ENCODE data around the gene LRRC70.

Gene LRRC70

GRCh38 chr5:62605638-62606037, 27.0 kb downstream of the LRRC70 start:
- no peak for TF ChIP-seq CTCF (IDR thresholded peaks at IDR 0.05; ENCODE audit: insufficient read depth, low read length, poor library complexity, severe bottlenecking)
- Histone ChIP-seq H3K27me3 (replicated peaks; ENCODE audit: control insufficient read depth, insufficient read depth, low read length) (no peaks in the 10 kb centered on the region), H3K4me3 (replicated peaks; ENCODE audit: low read depth, low read length) (no peak overlapping the region), H3K36me3 (ENCODE audit: control insufficient read depth, insufficient read depth, low read length) (no peaks in the 10 kb centered on the region; the same call in 1 of the 2 replicates)
- DNase-seq (ENCODE audit: extremely low read depth, insufficient read length): no peak

- Histone ChIP-seq H3K27me3 (replicated peaks; ENCODE audit: control insufficient read depth, insufficient read depth, low read length) (no peaks in the 10 kb centered on the region), H3K4me3 (replicated peaks; ENCODE audit: low read depth, low read length) (no peak overlapping the region), H3K36me3 (ENCODE audit: control insufficient read depth, insufficient read depth, low read length) (no peaks in the 10 kb centered on the region; the same call in 1 of the 2 replicates)
- DNase-seq (ENCODE audit: extremely low read depth, insufficient read length): no peak
- TF ChIP-seq CTCF (IDR thresholded peaks at IDR 0.05; ENCODE audit: insufficient read depth, low read length, poor library complexity, severe bottlenecking): no peak
Measured at GRCh38 chr5:62606878-62607277, 28.3 kb downstream of the LRRC70 start.

- no peak for DNase-seq (ENCODE audit: extremely low read depth, insufficient read length)
- no peaks in the 10 kb centered on the region for H3K27me3 ChIP-seq (replicated peaks; ENCODE audit: control insufficient read depth, insufficient read depth, low read length)
- H3K4me3 ChIP-seq (replicated peaks; ENCODE audit: low read depth, low read length): no peak overlapping the region
- H3K36me3 ChIP-seq (ENCODE audit: control insufficient read depth, insufficient read depth, low read length): no peaks in the 10 kb centered on the region; the same call in 1 of the 2 replicates
- no peak for TF ChIP-seq CTCF (IDR thresholded peaks at IDR 0.05; ENCODE audit: insufficient read depth, low read length, poor library complexity, severe bottlenecking)
Measured at GRCh38 chr5:62607615-62608014, 29.0 kb downstream of the LRRC70 start.

- DNase-seq (ENCODE audit: extremely low read depth, insufficient read length): no peak
- H3K4me3 ChIP-seq (replicated peaks; ENCODE audit: low read depth, low read length): no peak overlapping the region
- no peaks in the 10 kb centered on the region; the same call in 1 of the 2 replicates for H3K36me3 ChIP-seq (ENCODE audit: control insufficient read depth, insufficient read depth, low read length)
- TF ChIP-seq CTCF (IDR thresholded peaks at IDR 0.05; ENCODE audit: insufficient read depth, low read length, poor library complexity, severe bottlenecking): no peak
- no peaks in the 10 kb centered on the region for H3K27me3 ChIP-seq (replicated peaks; ENCODE audit: control insufficient read depth, insufficient read depth, low read length)
Measured at GRCh38 chr5:62608529-62609511, 30.2 kb downstream of the LRRC70 start.

GRCh38 chr5:62614355-62614754, 35.7 kb downstream of the LRRC70 start:
- Histone ChIP-seq H3K36me3 (ENCODE audit: control insufficient read depth, insufficient read depth, low read length) (peaks cover 2% of the 10 kb centered on the region), H3K27me3 (replicated peaks; ENCODE audit: control insufficient read depth, insufficient read depth, low read length) (no peaks in the 10 kb centered on the region), H3K4me3 (replicated peaks; ENCODE audit: low read depth, low read length) (no peak overlapping the region)
- DNase-seq (ENCODE audit: extremely low read depth, insufficient read length): no peak
- no peak for TF ChIP-seq CTCF (IDR thresholded peaks at IDR 0.05; ENCODE audit: insufficient read depth, low read length, poor library complexity, severe bottlenecking)

All from GM06990 (cell line).